CD4-positive, CD25-positive, alpha-beta regulatory T cell (primary cell): ENCODE results near the gene PJA1. TPM values are rescaled to one million over a fixed set of nuclear protein-coding genes. Genes with fewer than 3 reads are reported as not detected.

Experiments used
- ATAC-seq, 2 donors: fragments of 150-1000 bp; cut with Tn5 transposase; one replicate each; pipeline ENCODE4 v1.10.0; 2021; ENCODE audit warnings: low read depth in 2 of 2, moderate number of reproducible peaks in 2 of 2, moderate library complexity in 1 of 2
- DNase-seq, 3 donors: peaks; one replicate each; pipeline versions ENCODE4 v3.0.0 to v3.0.0-alpha.2; 2012 to 2022; ENCODE audit warnings: mixed read lengths in 1 of 3
- H3K27ac ChIP-seq: one replicate; pipeline ENCODE4 v1.7.0; 2013; ENCODE audit warnings: mild to moderate bottlenecking, low read length; ENCODE audit not compliant: insufficient read depth, poor library complexity, severe bottlenecking
- H3K27me3 ChIP-seq: one replicate; pipeline ENCODE4 v1.7.0; 2013; ENCODE audit warnings: low read length; ENCODE audit not compliant: control insufficient read depth, insufficient read depth
- H3K36me3 ChIP-seq: one replicate; pipeline ENCODE4 v1.7.0; 2013; ENCODE audit warnings: mild to moderate bottlenecking, low read length, moderate library complexity; ENCODE audit not compliant: control insufficient read depth, insufficient read depth
- H3K4me1 ChIP-seq: 2 replicates; pipeline ENCODE4 v1.7.0; 2013; ENCODE audit warnings: mild to moderate bottlenecking, low read length; ENCODE audit not compliant: insufficient read depth, control insufficient read depth, poor library complexity, severe bottlenecking
- H3K4me3 ChIP-seq: one replicate; pipeline ENCODE4 v1.7.0; 2013; ENCODE audit warnings: low read depth, mild to moderate bottlenecking, low read length, moderate library complexity
- H3K9me3 ChIP-seq, 2 experiments: 1 replicate in 1 of 2; 2 replicates in 1 of 2; pipeline ENCODE4 v1.7.0; 2013; ENCODE audit warnings: low read length in 2 of 2, mild to moderate bottlenecking in 1 of 2, moderate library complexity in 1 of 2; ENCODE audit not compliant: control insufficient read depth in 2 of 2
- H3K27ac Mint-ChIP-seq, 3 donors: one replicate each; pipeline ENCODE4 v1.8.0; 2020 to 2022; ENCODE audit warnings: mild to moderate bottlenecking in 3 of 3, mixed read lengths in 3 of 3, moderate library complexity in 2 of 3
- H3K27me3 Mint-ChIP-seq: one replicate; pipeline ENCODE4 v1.8.0; 2022; ENCODE audit warnings: mild to moderate bottlenecking, mixed read lengths
- H3K36me3 Mint-ChIP-seq: one replicate; pipeline ENCODE4 v1.8.0; 2020; ENCODE audit warnings: mixed read lengths
- H3K4me1 Mint-ChIP-seq, 4 donors: one replicate each; pipeline ENCODE4 v1.8.0; 2020 to 2022; ENCODE audit warnings: mixed read lengths in 4 of 4, mild to moderate bottlenecking in 1 of 4
- H3K4me3 Mint-ChIP-seq, 4 donors: one replicate each; pipeline ENCODE4 v1.8.0; 2020 to 2022; ENCODE audit warnings: mild to moderate bottlenecking in 4 of 4, mixed read lengths in 4 of 4, moderate library complexity in 3 of 4
- H3K9me3 Mint-ChIP-seq, 7 donors: one replicate each; pipeline ENCODE4 v1.8.0; 2020 to 2022; ENCODE audit warnings: mixed read lengths in 7 of 7, mild to moderate bottlenecking in 3 of 7, moderate library complexity in 2 of 7
- polyA plus RNA-seq, 4 donors: library from polyadenylated mRNA; unstranded; fragments of 300-500 nt; fragmentation: Illumina TruSeq; gene quantifications; one replicate each; pipeline ENCODE4 v1.2.3, GENCODE V29; 2021
- total RNA-seq: library from RNA; stranded (reverse); gene quantifications from one replicate; pipeline ENCODE4 v1.2.3, GENCODE V29; 2022

The PJA1 gene
- total and polyA plus RNA-seq, 5 donors from 2014 or later = 20.2 to 49.0 (median 37.0) TPM

- peak; percentile 39 to 87 (median 60) for DNase-seq
Measured at GRCh38 chrX:69163936-69164741, 1.1 kb downstream of the PJA1 start.

DNA sequence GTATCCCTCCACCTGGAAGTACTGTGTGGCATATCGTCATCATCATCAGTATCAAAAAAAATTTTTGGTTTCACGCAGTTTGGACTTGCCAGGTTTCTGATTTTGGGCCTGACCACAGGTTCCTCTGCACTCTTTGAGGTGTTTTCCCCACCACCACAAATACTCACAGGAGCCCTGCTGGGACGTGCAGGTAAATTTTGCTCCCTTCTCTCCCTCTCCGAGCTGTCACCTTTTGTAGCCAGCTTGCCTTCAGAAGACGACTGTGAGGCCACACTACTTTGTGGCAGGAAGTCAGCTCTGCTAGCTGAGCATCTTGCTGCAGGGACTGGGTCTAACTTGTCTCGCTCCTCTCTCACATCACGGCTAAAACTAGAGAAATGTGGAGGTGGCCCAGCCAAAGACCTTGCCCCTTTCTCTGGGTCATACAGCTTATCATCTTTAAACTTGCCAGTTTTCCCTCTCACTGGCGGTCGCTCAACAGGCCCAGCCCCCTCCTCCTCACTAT, 2.8 kb downstream of the PJA1 start:
- Histone ChIP-seq H3K4me3 (no peak overlapping the region), H3K36me3 (peaks cover 7% of the 10 kb centered on the region), H3K27ac (no peak overlapping the region), H3K27me3 (no peaks in the 10 kb centered on the region), H3K9me3 (no peaks in the 10 kb centered on the region), H3K4me1 (peaks cover 8% of the 10 kb centered on the region)
- Mint-ChIP-seq H3K9me3 (no peaks in the 10 kb centered on the region), H3K4me1 (peaks cover 0 to 39% (median 25%) of the 10 kb centered on the region in 4 donors), H3K27me3 (peaks cover 3% of the 10 kb centered on the region), H3K27ac (peak overlapping the region in 2 of 3 donors; percentile 51 to 68), H3K4me3 (no peak overlapping the region), H3K36me3 (peaks cover 10% of the 10 kb centered on the region)
- DNase-seq (peak in 1 of 3 donors; percentile 4), ATAC-seq (no peak)

More at GRCh38 chrX:69163936-69164741, 1.1 kb downstream of the PJA1 start:
- Mint-ChIP-seq H3K36me3 (peaks cover 10% of the 10 kb centered on the region), H3K9me3 (peaks cover 0 to 2% (median 0%) of the 10 kb centered on the region in 7 donors), H3K4me3 (peak overlapping the region; percentile 82 to 92 (median 90)), H3K27me3 (peaks cover 5% of the 10 kb centered on the region), H3K4me1 (peaks cover 0 to 36% (median 23%) of the 10 kb centered on the region in 4 donors), H3K27ac (peak overlapping the region; percentile 51 to 88 (median 84))
- peak; percentile 79 to 90 for ATAC-seq
- peak overlapping the region; percentile 57 for H3K27ac ChIP-seq
- H3K4me3 ChIP-seq = peak overlapping the region; percentile 41
- H3K9me3 ChIP-seq = no peaks in the 10 kb centered on the region
- H3K27me3 ChIP-seq = no peaks in the 10 kb centered on the region
- H3K36me3 ChIP-seq = peaks cover 7% of the 10 kb centered on the region
- peaks cover 8% of the 10 kb centered on the region for H3K4me1 ChIP-seq

DNA sequence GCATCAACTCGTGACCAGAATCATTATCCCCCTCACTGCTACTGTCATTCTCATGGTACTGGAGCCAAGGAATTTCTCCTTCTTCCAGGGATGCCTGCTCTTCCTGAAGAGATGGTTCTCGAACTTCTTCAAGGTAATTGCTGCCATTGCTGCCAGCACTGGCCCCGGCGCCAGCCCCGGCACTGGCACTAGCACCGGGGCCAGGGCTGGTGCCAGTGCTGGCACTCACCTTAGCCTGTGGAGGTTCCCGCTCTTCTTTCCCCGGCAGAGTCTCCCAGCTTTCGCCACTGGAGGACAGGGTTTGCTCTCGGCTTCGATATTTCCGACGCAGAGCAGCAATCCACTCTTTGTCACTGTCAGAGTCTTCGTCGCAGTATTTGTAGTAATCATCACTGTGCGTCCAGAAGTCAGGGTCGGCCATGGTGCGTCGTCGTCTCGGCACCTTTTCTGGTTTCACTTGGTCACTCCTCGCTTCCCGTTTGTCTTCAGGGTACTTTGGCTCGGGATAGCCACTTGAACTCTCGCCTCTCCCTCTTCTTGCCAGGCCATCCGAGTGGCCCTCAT, 3.4 kb downstream of the PJA1 start:
- no peak overlapping the region for H3K27ac ChIP-seq

GRCh38 chrX:69161371-69161770, 3.9 kb downstream of the PJA1 start:
- H3K27me3 ChIP-seq = no peaks in the 10 kb centered on the region
- H3K4me3 Mint-ChIP-seq = no peak overlapping the region
- H3K36me3 ChIP-seq = peaks cover 7% of the 10 kb centered on the region
- H3K4me3 ChIP-seq = no peak overlapping the region
- peaks cover 0 to 39% (median 25%) of the 10 kb centered on the region in 4 donors for H3K4me1 Mint-ChIP-seq
- no peak for ATAC-seq
- H3K4me1 ChIP-seq = peaks cover 8% of the 10 kb centered on the region
- no peak overlapping the region for H3K27ac ChIP-seq
- no peak overlapping the region for H3K27ac Mint-ChIP-seq
- H3K9me3 Mint-ChIP-seq = no peaks in the 10 kb centered on the region
- H3K27me3 Mint-ChIP-seq = no peaks in the 10 kb centered on the region
- no peak for DNase-seq
- H3K9me3 ChIP-seq = no peaks in the 10 kb centered on the region
- peaks cover 10% of the 10 kb centered on the region for H3K36me3 Mint-ChIP-seq

More for the DNA sequence above, 3.4 kb downstream of the PJA1 start:
- Histone ChIP-seq H3K27me3 (no peaks in the 10 kb centered on the region), H3K4me3 (no peak overlapping the region), H3K4me1 (peaks cover 8% of the 10 kb centered on the region), H3K36me3 (peaks cover 7% of the 10 kb centered on the region), H3K9me3 (no peaks in the 10 kb centered on the region)
- DNase-seq (no peak), ATAC-seq (no peak)
- Mint-ChIP-seq H3K36me3 (peaks cover 10% of the 10 kb centered on the region), H3K27me3 (no peaks in the 10 kb centered on the region), H3K27ac (peak overlapping the region in 2 of 3 donors; percentile 51 to 68), H3K9me3 (no peaks in the 10 kb centered on the region), H3K4me1 (peaks cover 0 to 39% (median 25%) of the 10 kb centered on the region in 4 donors), H3K4me3 (no peak overlapping the region)

- Histone ChIP-seq H3K27ac (no peak overlapping the region), H3K27me3 (no peaks in the 10 kb centered on the region), H3K4me1 (peaks cover under 1% of the 10 kb centered on the region), H3K36me3 (peaks cover 7% of the 10 kb centered on the region), H3K9me3 (no peaks in the 10 kb centered on the region), H3K4me3 (no peak overlapping the region)
- H3K4me3 Mint-ChIP-seq = no peak overlapping the region
- H3K27ac Mint-ChIP-seq = no peak overlapping the region
- DNase-seq (peak in 2 of 3 donors; percentile 22 to 50), ATAC-seq (peak in 1 of 2 donors; percentile 47)
- no peaks in the 10 kb centered on the region for H3K27me3 Mint-ChIP-seq
- peaks cover 10% of the 10 kb centered on the region for H3K36me3 Mint-ChIP-seq
- peaks cover 0 to 27% (median 17%) of the 10 kb centered on the region in 4 donors for H3K4me1 Mint-ChIP-seq
- H3K9me3 Mint-ChIP-seq = no peaks in the 10 kb centered on the region
Measured at GRCh38 chrX:69158166-69158980, 6.9 kb downstream of the PJA1 start.

GRCh38 chrX:69156638-69157037, 8.6 kb downstream of the PJA1 start:
- H3K36me3 ChIP-seq = no peaks in the 10 kb centered on the region
- H3K27me3 Mint-ChIP-seq = no peaks in the 10 kb centered on the region
- no peak overlapping the region for H3K4me3 ChIP-seq
- H3K9me3 Mint-ChIP-seq = no peaks in the 10 kb centered on the region
- H3K4me3 Mint-ChIP-seq = no peak overlapping the region
- H3K27ac Mint-ChIP-seq = no peak overlapping the region
- no peaks in the 10 kb centered on the region for H3K36me3 Mint-ChIP-seq
- H3K4me1 Mint-ChIP-seq = peaks cover 0 to 13% (median 10%) of the 10 kb centered on the region in 4 donors
- no peaks in the 10 kb centered on the region for H3K4me1 ChIP-seq
- H3K9me3 ChIP-seq = no peaks in the 10 kb centered on the region
- H3K27ac ChIP-seq = no peak overlapping the region
- DNase-seq (no peak), ATAC-seq (no peak)
- no peaks in the 10 kb centered on the region for H3K27me3 ChIP-seq

GRCh38 chrX:69155786-69156520, 9.3 kb downstream of the PJA1 start:
- no peaks in the 10 kb centered on the region for H3K36me3 ChIP-seq
- peaks cover 0 to 13% (median 7%) of the 10 kb centered on the region in 4 donors for H3K4me1 Mint-ChIP-seq

More at GRCh38 chrX:69155786-69156520, 9.3 kb downstream of the PJA1 start:
- no peaks in the 10 kb centered on the region for H3K27me3 Mint-ChIP-seq
- H3K27ac Mint-ChIP-seq = peak overlapping the region in 1 of 3 donors; percentile 50
- no peak overlapping the region for H3K4me3 Mint-ChIP-seq
- no peaks in the 10 kb centered on the region for H3K36me3 Mint-ChIP-seq
- H3K4me1 ChIP-seq = no peaks in the 10 kb centered on the region
- peaks cover 0 to 3% (median 0%) of the 10 kb centered on the region in 7 donors for H3K9me3 Mint-ChIP-seq
- no peaks in the 10 kb centered on the region for H3K27me3 ChIP-seq
- ATAC-seq (no peak), DNase-seq (no peak)
- H3K9me3 ChIP-seq = no peaks in the 10 kb centered on the region
- H3K27ac ChIP-seq = no peak overlapping the region
- H3K4me3 ChIP-seq = no peak overlapping the region
